ENCODE measurements around the gene FAM13A. TPM values are rescaled to one million over a fixed set of nuclear protein-coding genes. Genes with fewer than 3 reads are reported as not detected.

FAM13A gene
- total RNA-seq, 1 experiment from 2014 or later, result 26.7 TPM

GRCh38 chr4:88819818-88820697 lies 236.9 kb downstream of the FAM13A start:
- Histone ChIP-seq H3K79me2 (ENCODE audit: low read depth) (peaks cover 35% of the 10 kb centered on the region), H3K27me3 (ENCODE audit: insufficient read depth, low read depth) (no peaks in the 10 kb centered on the region), H3K4me3 (no peak overlapping the region), H4K20me1 (ENCODE audit: insufficient read depth) (no peaks in the 10 kb centered on the region), H3K27ac (no peak overlapping the region), H3K4me1 (replicated peaks; ENCODE audit: insufficient read depth) (peaks cover 31% of the 10 kb centered on the region), H3F3A (ENCODE audit: insufficient read depth, low read depth) (peaks cover 17% of the 10 kb centered on the region), H3K9me3 (ENCODE audit: insufficient read depth, low read depth) (no peaks in the 10 kb centered on the region), H2AFZ (no peak overlapping the region), H3K9me2 (ENCODE audit: insufficient read depth) (no peaks in the 10 kb centered on the region), H3K4me2 (peak overlapping the region; percentile 87), H3K36me3 (ENCODE audit: low read depth) (no peaks in the 10 kb centered on the region)
- no peak for DNase-seq
- ChIA-PET POLR2A (ENCODE audit: unreplicated experiment) (interaction anchor here (0.5 kb wide), 1 partner anchor 28 kb away, joined by 8 read pairs; no protein-coding TSS in a partner anchor), CTCF (interaction anchor here (0.6 kb wide), 1 partner anchor 653 kb away, joined by 3 read pairs; no protein-coding TSS in a partner anchor)
- intact Hi-C loops (cut with micrococcal nuclease; ENCODE audit: unreplicated experiment), result loop anchor here (5.0 kb wide), 3 partner anchors 283 to 293 kb away; partner anchors contain the start of gene TIGD2
- TF ChIP-seq EZH2 (IDR thresholded peaks at IDR 0.05; ENCODE audit: low read depth), result no peak
- no peak for TF ChIP-seq CTCF (conservative IDR thresholded peaks at IDR 0.05)
- no TSS peak for BruUV-seq (replicated peaks)

- Histone ChIP-seq H3K27me3 (ENCODE audit: insufficient read depth, low read depth) (no peaks in the 10 kb centered on the region), H3K27ac (0 out of 2 replicates have a peak overlapping the region, but pooled peaks have one; percentile 13), H3K79me2 (ENCODE audit: low read depth) (peaks cover 35% of the 10 kb centered on the region), H3K36me3 (ENCODE audit: low read depth) (no peaks in the 10 kb centered on the region), H3F3A (ENCODE audit: insufficient read depth, low read depth) (peaks cover 13% of the 10 kb centered on the region), H4K20me1 (ENCODE audit: insufficient read depth) (no peaks in the 10 kb centered on the region), H3K9me3 (ENCODE audit: insufficient read depth, low read depth) (no peaks in the 10 kb centered on the region), H3K4me3 (no peak overlapping the region), H2AFZ (no peak overlapping the region), H3K4me2 (no peak overlapping the region), H3K9me2 (ENCODE audit: insufficient read depth) (no peaks in the 10 kb centered on the region), H3K4me1 (replicated peaks; ENCODE audit: insufficient read depth) (peaks cover 21% of the 10 kb centered on the region)
- ChIA-PET CTCF (interaction anchor here (0.8 kb wide), 1 partner anchor 205 kb away, joined by 3 read pairs; no protein-coding TSS in a partner anchor), POLR2A (ENCODE audit: unreplicated experiment) (interaction anchor here (0.5 kb wide), 1 partner anchor 210 kb away, joined by 4 read pairs; no protein-coding TSS in a partner anchor)
- BruUV-seq (replicated peaks), result no TSS peak
- intact Hi-C loops (cut with micrococcal nuclease; ENCODE audit: unreplicated experiment), result loop anchor here (1.0 to 5.0 kb wide), 2 partner anchors 205 to 282 kb away; no protein-coding TSS in a partner anchor
- DNase-seq, result peak; percentile 35 to 43
- TF ChIP-seq EZH2 (IDR thresholded peaks at IDR 0.05; ENCODE audit: low read depth), result no peak
- peak; percentile 56 for TF ChIP-seq CTCF (conservative IDR thresholded peaks at IDR 0.05)
Measured at GRCh38 chr4:88818631-88819470, 238.1 kb downstream of the FAM13A start.

GRCh38 chr4:88817740-88818139 lies 239.2 kb downstream of the FAM13A start:
- Histone ChIP-seq H3K9me2 (ENCODE audit: insufficient read depth) (no peaks in the 10 kb centered on the region), H2AFZ (no peak overlapping the region), H3K4me3 (no peak overlapping the region), H3F3A (ENCODE audit: insufficient read depth, low read depth) (peaks cover 2% of the 10 kb centered on the region; the same call in 1 of the 2 replicates), H3K79me2 (ENCODE audit: low read depth) (peaks cover 35% of the 10 kb centered on the region), H3K9me3 (ENCODE audit: insufficient read depth, low read depth) (no peaks in the 10 kb centered on the region), H3K4me2 (no peak overlapping the region), H4K20me1 (ENCODE audit: insufficient read depth) (no peaks in the 10 kb centered on the region), H3K4me1 (replicated peaks; ENCODE audit: insufficient read depth) (0 out of 2 replicates have a peak, but pooled peaks cover 20% of the 10 kb centered on the region), H3K27me3 (ENCODE audit: insufficient read depth, low read depth) (no peaks in the 10 kb centered on the region), H3K27ac (no peak overlapping the region), H3K36me3 (ENCODE audit: low read depth) (no peaks in the 10 kb centered on the region)
- CTCF ChIA-PET, result no interaction called here
- POLR2A ChIA-PET (ENCODE audit: unreplicated experiment), result no interaction called here
- DNase-seq, result no peak
- intact Hi-C loops (cut with micrococcal nuclease; ENCODE audit: unreplicated experiment), result loop anchor here (1.0 to 5.0 kb wide), 2 partner anchors 207 to 280 kb away; no protein-coding TSS in a partner anchor
- BruUV-seq (replicated peaks), result no TSS peak
- TF ChIP-seq EZH2 (IDR thresholded peaks at IDR 0.05; ENCODE audit: low read depth), result no peak
- no peak for TF ChIP-seq CTCF (conservative IDR thresholded peaks at IDR 0.05)

All from PC-9 (cell line).